ENCODE measurements around the gene FAM174C.
A peak's percentile ranks its signal among the peaks of the same experiment; 100 is the strongest.

FAM174C gene

GRCh38 chr19:1259876-1260748 lies 15.2 kb upstream of the FAM174C start (continued):
- TF ChIP-seq BCL11A (tag by site-specific recombination; IDR thresholded peaks at IDR 0.05; ENCODE audit: low read depth) (peak; percentile 82; the same call in 1 of the 2 replicates), ZFHX2 (tag by site-specific recombination; conservative IDR thresholded peaks at IDR 0.05) (peak; percentile 93), MZF1 (tag by site-specific recombination; IDR thresholded peaks at IDR 0.05; ENCODE audit: borderline replicate concordance) (no peak), HIC1 (tag by site-specific recombination; IDR thresholded peaks at IDR 0.05) (peak; percentile 68; the same call in 1 of the 2 replicates)

GRCh38 chr19:1260749-1261537 lies 14.4 kb upstream of the FAM174C start:
- Histone ChIP-seq H3K4me1 (ENCODE audit: control insufficient read depth, insufficient read depth, low read length) (peaks cover 26% of the 10 kb centered on the region), H3K36me3 (ENCODE audit: control insufficient read depth in 2 of 2, insufficient read depth in 1 of 2, low read length in 2 of 2) (peaks cover 14 to 22% of the 10 kb centered on the region in 2 experiments), H3K9me3 (ENCODE audit: control insufficient read depth, insufficient read depth, low read depth, low read length) (no peaks in the 10 kb centered on the region), H3K27ac (ENCODE audit: extremely low read depth, low read depth, low read length) (peak overlapping the region; percentile 68; the same call in 1 of the 2 replicates), H3K4me3 (ENCODE audit: low read depth, low read length) (peak overlapping the region; percentile 55)
- CTCF ChIA-PET: interaction anchor here (11.3 kb wide), 1 partner anchor 16 kb away, joined by 299 read pairs; no protein-coding TSS in a partner anchor
- POLR2A ChIA-PET: interaction anchor here (0.9 to 10.8 kb wide), 6 partner anchors 5 to 16 kb away, joined by 3 to 407 read pairs (median 10); partner anchors contain the start of genes CIRBP and FAM174C
- no peak for TF ChIP-seq ZNF549 (tag by site-specific recombination; IDR thresholded peaks at IDR 0.05)
- no peak for TF ChIP-seq ZNF221 (tag by site-specific recombination; IDR thresholded peaks at IDR 0.05; ENCODE audit: borderline replicate concordance)
- TF ChIP-seq IKZF3 (tag by site-specific recombination; IDR thresholded peaks at IDR 0.05): peak; percentile 87
- no peak for TF ChIP-seq ZNF112 (tag by site-specific recombination; IDR thresholded peaks at IDR 0.05)
- TF ChIP-seq OSR2 (tag by site-specific recombination; IDR thresholded peaks at IDR 0.05): no peak
- no peak for TF ChIP-seq HOXA7 (CRISPR knock-in tag; IDR thresholded peaks at IDR 0.05; ENCODE audit: borderline replicate concordance)
- peak; percentile 96 for TF ChIP-seq ATF2 (tag by site-specific recombination; IDR thresholded peaks at IDR 0.05; ENCODE audit: low read depth)
- TF ChIP-seq ZNF121 (tag by site-specific recombination; IDR thresholded peaks at IDR 0.05): no peak
- TF ChIP-seq ZNF776 (tag by site-specific recombination; IDR thresholded peaks at IDR 0.05; ENCODE audit: borderline replicate concordance): no peak
- peak; percentile 95 for TF ChIP-seq ZBTB26 (tag by site-specific recombination; optimal IDR thresholded peaks at IDR 0.05)
- peak; percentile 87 for TF ChIP-seq ZNF398 (tag by site-specific recombination; IDR thresholded peaks at IDR 0.05)
- peak; percentile 99 for TF ChIP-seq ZNF777 (tag by site-specific recombination; IDR thresholded peaks at IDR 0.05; ENCODE audit: borderline replicate concordance)
- no peak for TF ChIP-seq SCRT1 (tag by site-specific recombination; IDR thresholded peaks at IDR 0.05; ENCODE audit: borderline replicate concordance)
- peak; percentile 92 for TF ChIP-seq PATZ1 (tag by site-specific recombination; IDR thresholded peaks at IDR 0.05)
- no peak for TF ChIP-seq TCF7L2 (IDR thresholded peaks at IDR 0.05; ENCODE audit: borderline replicate concordance, low read depth, low read length)
- TF ChIP-seq ZNF658 (tag by site-specific recombination; IDR thresholded peaks at IDR 0.05): no peak
- TF ChIP-seq WT1 (tag by site-specific recombination; IDR thresholded peaks at IDR 0.05): no peak
- no peak for TF ChIP-seq ZNF600 (tag by site-specific recombination; IDR thresholded peaks at IDR 0.05)
- TF ChIP-seq ZFHX2 (tag by site-specific recombination; conservative IDR thresholded peaks at IDR 0.05): peak; percentile 96
- TF ChIP-seq ZNF114 (tag by site-specific recombination; IDR thresholded peaks at IDR 0.05): no peak
- TF ChIP-seq ZNF239 (tag by site-specific recombination; IDR thresholded peaks at IDR 0.05): no peak; the same call in 1 of the 2 replicates
- TF ChIP-seq YY2 (tag by site-specific recombination; IDR thresholded peaks at IDR 0.05): 0 out of 2 replicates have a peak, but pooled peaks have one; percentile 19
